ENCODE results near the gene BPIFB3.

Gene BPIFB3

GRCh38 chr20:33016581-33017109 is 37.1 kb upstream of the BPIFB3 start:
- DNase-seq (ENCODE audit: low spot score), result no peak

- no peak for DNase-seq (ENCODE audit: low spot score)
Measured at GRCh38 chr20:33017542-33017941, 36.2 kb upstream of the BPIFB3 start.

- DNase-seq (ENCODE audit: low spot score), result no peak
Measured at GRCh38 chr20:33018169-33018931, 35.4 kb upstream of the BPIFB3 start.

GRCh38 chr20:33019465-33020277 is 34.0 kb upstream of the BPIFB3 start:
- no peak for DNase-seq (ENCODE audit: low spot score)

- DNase-seq (ENCODE audit: low spot score), result no peak
Measured at GRCh38 chr20:33020278-33021161, 33.2 kb upstream of the BPIFB3 start.

GRCh38 chr20:33021879-33022278 is 31.8 kb upstream of the BPIFB3 start:
- no peak for DNase-seq (ENCODE audit: low spot score)

GRCh38 chr20:33022289-33022688 is 31.4 kb upstream of the BPIFB3 start:
- no peak for DNase-seq (ENCODE audit: low spot score)

- DNase-seq (ENCODE audit: low spot score), result no peak
Measured at GRCh38 chr20:33022694-33023438, 30.8 kb upstream of the BPIFB3 start.

GRCh38 chr20:33023439-33024242 is 30.1 kb upstream of the BPIFB3 start:
- no peak for DNase-seq (ENCODE audit: low spot score)

GRCh38 chr20:33024243-33024560 is 29.5 kb upstream of the BPIFB3 start:
- DNase-seq (ENCODE audit: low spot score), result no peak

GRCh38 chr20:33024609-33025317 is 28.9 kb upstream of the BPIFB3 start:
- DNase-seq (ENCODE audit: low spot score), result no peak

- DNase-seq (ENCODE audit: low spot score), result no peak
Measured at GRCh38 chr20:33025318-33025876, 28.3 kb upstream of the BPIFB3 start.

GRCh38 chr20:33026072-33026778 is 27.5 kb upstream of the BPIFB3 start:
- no peak for DNase-seq (ENCODE audit: low spot score)

- no peak for DNase-seq (ENCODE audit: low spot score)
Measured at GRCh38 chr20:33026779-33027759, 26.6 kb upstream of the BPIFB3 start.

- DNase-seq (ENCODE audit: low spot score), result no peak
Measured at GRCh38 chr20:33027769-33028751, 25.6 kb upstream of the BPIFB3 start.

- DNase-seq (ENCODE audit: low spot score), result no peak
Measured at GRCh38 chr20:33028875-33029274, 24.8 kb upstream of the BPIFB3 start.

GRCh38 chr20:33030076-33030475 is 23.6 kb upstream of the BPIFB3 start:
- DNase-seq (ENCODE audit: low spot score), result no peak

Measured in putamen (tissue), 1 donor.